HCT116 (cell line): ENCODE data around the gene DAND5. TPM values are rescaled to one million over a fixed set of nuclear protein-coding genes. Genes with fewer than 3 reads are reported as not detected.

Source experiments
- ATAC-seq: fragments of 200-7000 bp; cut with Tn5 transposase; 2 replicates; pipeline ENCODE4 v1.9.1; 2020; ENCODE audit warnings: mild to moderate bottlenecking, moderate library complexity
- BruUV-seq: library from RNA; stranded (reverse); fragments of 400-500 nt; replicated peaks from 2 replicates; lab custom pipeline; 2021; lab: Mats Ljungman, UMichigan
- CTCF ChIA-PET: fragments of 300-600 bp; sonication (Branson Sonifier 250); formaldehyde crosslinking; loops from one replicate; lab custom pipeline; 2021; ENCODE audit warnings: antibody characterized with exemption; lab: Charles Lee
- POLR2A ChIA-PET: fragments of 300-600, 350-600 bp; sonication (Branson Sonifier 250); formaldehyde crosslinking; loops from one replicate; lab custom pipeline; 2021; ENCODE audit warnings: antibody characterized with exemption; lab: Charles Lee
- RAD21 ChIA-PET, 2 experiments: fragments of 300-600 bp; sonication (Branson Sonifier 250); formaldehyde crosslinking; loops; one replicate each; lab custom pipeline; 2023; ENCODE audit warnings: low total read pairs in 2 of 2; ENCODE audit not compliant: uncharacterized antibody in 2 of 2, unreplicated experiment in 2 of 2, low non-redundant PET in 1 of 2; lab: Charles Lee
- DNase-seq: peaks from one replicate; pipeline ENCODE4 v3.0.0-alpha.2; 2010; ENCODE audit warnings: low read depth, low spot score
- H2AFZ ChIP-seq: fragments of 200-600 bp; shearing (Covaris generic), sonication (generic); 2 replicates; pipeline ENCODE4 v1.6.1; 2017; ENCODE audit warnings: low read depth, mixed run types, mixed read lengths, antibody characterized with exemption, low read length; ENCODE audit not compliant: poor library complexity, severe bottlenecking
- H3K27ac ChIP-seq: 2 replicates; pipeline ENCODE4 v1.5.1; 2012; ENCODE audit warnings: low read depth, low read length
- H3K27me3 ChIP-seq: fragments of 200-600 bp; sonication (generic); 2 replicates; pipeline ENCODE4 v1.6.1; 2016; ENCODE audit warnings: mixed run types, low read length, mixed read lengths; ENCODE audit not compliant: insufficient read depth
- H3K36me3 ChIP-seq, 2 experiments: fragments of 200-500 bp in 1 of 2; fragments of 200-600 bp in 1 of 2; sonication (Bioruptor generic) in 1 of 2; sonication (generic) in 1 of 2; 2 replicates each; pipeline versions ENCODE4 v1.5.1 to v1.6.1; 2014 to 2016; ENCODE audit warnings: low read length in 2 of 2, inconsistent platforms in 1 of 2, mixed read lengths in 1 of 2, mixed run types in 1 of 2; ENCODE audit not compliant: insufficient read depth in 2 of 2, control insufficient read depth in 1 of 2
- H3K4me1 ChIP-seq, 2 experiments: fragments of 200-600 bp in 1 of 2; sonication (generic) in 1 of 2; 2 replicates each; pipeline versions ENCODE4 v1.5.1 to v1.6.1; 2012 to 2017; ENCODE audit warnings: low read length in 2 of 2, inconsistent platforms in 1 of 2, mild to moderate bottlenecking in 1 of 2, mixed read lengths in 1 of 2, mixed run types in 1 of 2, moderate library complexity in 1 of 2; ENCODE audit not compliant: insufficient read depth in 2 of 2, control insufficient read depth in 1 of 2
- H3K4me2 ChIP-seq: fragments of 200-600 bp; sonication (generic); 2 replicates; pipeline ENCODE4 v1.6.1; 2017; ENCODE audit warnings: mixed run types, low read length, mixed read lengths
- H3K4me3 ChIP-seq, 2 experiments: fragments of 200-600 bp in 1 of 2; sonication (generic) in 1 of 2; replicated peaks in 1 of 2; 2 replicates each; pipeline ENCODE4 v1.5.1; 2011 to 2016; ENCODE audit warnings: low read length in 2 of 2, control low read depth in 1 of 2, low read depth in 1 of 2, mild to moderate bottlenecking in 1 of 2, mixed read lengths in 1 of 2, mixed run types in 1 of 2
- H3K79me2 ChIP-seq: fragments of 200-600 bp; sonication (generic); 2 replicates; pipeline ENCODE4 v1.6.1; 2017; ENCODE audit warnings: mild to moderate bottlenecking, mixed run types, low read length, moderate library complexity, mixed read lengths; ENCODE audit not compliant: insufficient read depth
- H3K9ac ChIP-seq: fragments of 200-600 bp; sonication (generic); 2 replicates; pipeline ENCODE4 v1.6.1; 2016; ENCODE audit warnings: low read length, mixed read lengths
- H3K9me2 ChIP-seq: fragments of 200-600 bp; sonication (generic), shearing (Covaris generic); 2 replicates; pipeline ENCODE4 v1.6.1; 2017; ENCODE audit warnings: mixed run types, mild to moderate bottlenecking, moderate library complexity; ENCODE audit not compliant: insufficient read depth
- H3K9me3 ChIP-seq, 2 experiments: fragments of 200-500 bp in 1 of 2; fragments of 200-600 bp in 1 of 2; sonication (Bioruptor generic) in 1 of 2; sonication (generic) in 1 of 2; 2 replicates each; pipeline ENCODE4 v1.6.1; 2014 to 2017; ENCODE audit warnings: low read length in 2 of 2, mixed read lengths in 2 of 2, inconsistent platforms in 1 of 2, low read depth in 1 of 2, mild to moderate bottlenecking in 1 of 2, mixed run types in 1 of 2, moderate library complexity in 1 of 2; ENCODE audit not compliant: control insufficient read depth in 1 of 2, insufficient read depth in 1 of 2
- H4K20me1 ChIP-seq: fragments of 200-600 bp; sonication (generic), shearing (Covaris generic); 2 replicates; pipeline ENCODE4 v1.6.1; 2017; ENCODE audit warnings: mixed run types, mild to moderate bottlenecking, moderate library complexity; ENCODE audit not compliant: insufficient read depth
- ELF1 ChIP-seq: IDR thresholded peaks from 2 replicates; pipeline ENCODE4 v1.6.1; 2012; ENCODE audit warnings: low read depth, borderline replicate concordance
- EZH2phosphoT487 ChIP-seq: fragments of 200-600 bp; IDR thresholded peaks from 2 replicates; pipeline ENCODE4 v1.6.1; 2018; ENCODE audit warnings: antibody characterized with exemption, borderline replicate concordance
- RAD21 ChIP-seq: IDR thresholded peaks from 2 replicates; pipeline ENCODE4 v1.6.1; 2012; ENCODE audit warnings: low read depth, mild to moderate bottlenecking
- TCF7L2 ChIP-seq: IDR thresholded peaks from 2 replicates; pipeline ENCODE4 v1.7.0; 2011; ENCODE audit warnings: borderline replicate concordance, inconsistent platforms; ENCODE audit not compliant: insufficient read depth, insufficient read length; ENCODE audit errors: extremely low read depth
- ZFX ChIP-seq: fragments of 450-650 bp; IDR thresholded peaks from 2 replicates; pipeline ENCODE4 v1.6.1; 2017
- ZNF274 ChIP-seq: fragments of 200-500 bp; sonication (Bioruptor generic); IDR thresholded peaks from 2 replicates; pipeline ENCODE4 v1.6.1; 2014; ENCODE audit warnings: mild to moderate bottlenecking, low read depth, low read length, inconsistent platforms
- intact Hi-C: fragments of 100-400 bp; cut with micrococcal nuclease; formaldehyde crosslinking; loops from 2 replicates; pipeline ENCODE4 v1.10.0; 2022
- total RNA-seq: library from RNA; stranded (reverse); gene quantifications from one replicate; pipeline ENCODE4 v1.2.1, GENCODE V29; 2021; ENCODE audit not compliant: unreplicated experiment
- TF ChIP-seq, protein P1 (sequence below): IDR thresholded peaks from 2 replicates; pipeline ENCODE4 v1.6.1; 2011; ENCODE audit warnings: mild to moderate bottlenecking, low read length, moderate library complexity; ENCODE audit not compliant: insufficient replicate concordance; ENCODE audit errors: extremely low read depth

DAND5 gene
- total RNA-seq, 1 experiment from 2014 or later: 0.25 TPM

DNA sequence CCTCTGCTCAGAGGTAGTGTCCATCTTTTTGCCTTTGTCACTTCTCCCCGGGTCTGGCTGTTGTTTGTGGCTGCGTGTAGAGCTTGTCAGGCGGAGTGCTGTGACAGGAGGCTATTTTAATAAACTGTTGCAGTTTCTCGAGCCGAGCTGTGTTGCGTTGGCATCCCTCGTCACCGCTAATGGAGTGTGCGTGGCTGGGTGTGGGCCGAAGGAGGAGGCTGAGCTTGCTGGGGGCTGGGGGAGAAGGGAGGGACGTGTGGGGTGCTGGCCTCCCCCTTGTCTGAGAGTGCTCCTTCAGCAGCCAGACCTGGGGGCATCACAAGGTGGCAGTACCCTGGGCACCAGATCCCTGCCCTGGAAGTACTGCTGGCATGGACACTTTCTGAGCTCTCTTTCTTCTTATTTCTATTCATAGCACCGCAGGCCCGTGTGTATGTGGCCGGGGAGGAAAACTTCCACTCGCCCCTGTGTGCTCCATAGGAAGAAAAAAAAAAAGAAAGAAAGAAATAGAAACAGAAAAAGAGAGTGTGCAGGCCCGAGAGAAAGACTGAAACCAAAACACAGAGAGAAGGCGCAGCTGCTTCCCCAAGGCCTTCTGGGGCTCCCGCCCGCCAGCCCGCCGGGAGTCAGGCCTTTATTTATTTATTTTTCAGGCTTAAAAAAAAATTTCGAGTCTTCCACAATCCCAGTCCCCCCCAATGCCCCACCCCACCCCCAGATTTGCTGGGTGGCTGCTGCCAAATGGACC is 52.9 kb downstream of the DAND5 start:
- intact Hi-C loops: no loop called here
- Histone ChIP-seq H3K4me1 (peaks cover 5% of the 10 kb centered on the region in 2 experiments; a peak in 2 of 4 replicates), H4K20me1 (no peaks in the 10 kb centered on the region), H3K79me2 (no peaks in the 10 kb centered on the region), H3K9me3 (no peaks in the 10 kb centered on the region), H3K9ac (no peak overlapping the region), H3K36me3 (peaks cover 0 to 5% of the 10 kb centered on the region in 2 experiments; a peak in 1 of 4 replicates), H3K4me2 (no peak overlapping the region), H3K9me2 (no peaks in the 10 kb centered on the region), H3K27ac (no peak overlapping the region), H3K4me3 (no peak overlapping the region), H3K27me3 (no peaks in the 10 kb centered on the region), H2AFZ (no peak overlapping the region)
- ATAC-seq (no peak), DNase-seq (no peak)
- no peak for TF ChIP-seq ZNF274
- TF ChIP-seq, protein P1, sequence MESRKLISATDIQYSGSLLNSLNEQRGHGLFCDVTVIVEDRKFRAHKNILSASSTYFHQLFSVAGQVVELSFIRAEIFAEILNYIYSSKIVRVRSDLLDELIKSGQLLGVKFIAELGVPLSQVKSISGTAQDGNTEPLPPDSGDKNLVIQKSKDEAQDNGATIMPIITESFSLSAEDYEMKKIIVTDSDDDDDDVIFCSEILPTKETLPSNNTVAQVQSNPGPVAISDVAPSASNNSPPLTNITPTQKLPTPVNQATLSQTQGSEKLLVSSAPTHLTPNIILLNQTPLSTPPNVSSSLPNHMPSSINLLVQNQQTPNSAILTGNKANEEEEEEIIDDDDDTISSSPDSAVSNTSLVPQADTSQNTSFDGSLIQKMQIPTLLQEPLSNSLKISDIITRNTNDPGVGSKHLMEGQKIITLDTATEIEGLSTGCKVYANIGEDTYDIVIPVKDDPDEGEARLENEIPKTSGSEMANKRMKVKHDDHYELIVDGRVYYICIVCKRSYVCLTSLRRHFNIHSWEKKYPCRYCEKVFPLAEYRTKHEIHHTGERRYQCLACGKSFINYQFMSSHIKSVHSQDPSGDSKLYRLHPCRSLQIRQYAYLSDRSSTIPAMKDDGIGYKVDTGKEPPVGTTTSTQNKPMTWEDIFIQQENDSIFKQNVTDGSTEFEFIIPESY: no peak
- no peak for TF ChIP-seq ZFX
- TF ChIP-seq EZH2phosphoT487: no peak
- no peak for TF ChIP-seq ELF1
- no peak for TF ChIP-seq TCF7L2
- TF ChIP-seq RAD21: no peak
- no TSS peak for BruUV-seq
- ChIA-PET POLR2A (no interaction called here), CTCF (interaction anchor here (2.7 kb wide), 1 partner anchor 11 kb away, joined by 11 read pairs; no protein-coding TSS in a partner anchor), RAD21 (no interaction called here)
